RCC 7860 (cell line): ENCODE measurements around the gene CFAP46.
"Not testable (repeated sequence)": the region's sequence is repeated elsewhere in the genome, so short reads cannot be mapped to it uniquely, and the experiment has no call there.

ENCODE experiments used
- DNase-seq: peaks from one replicate; pipeline ENCODE4 v3.0.0-alpha.2; 2015; ENCODE audit warnings: low spot score
- FAIRE-seq: peaks from 2 replicates; lab custom pipeline; 2012; peaks lifted over from hg19 to GRCh38; lab: Jason Lieb, UNC

CFAP46 gene

DNA sequence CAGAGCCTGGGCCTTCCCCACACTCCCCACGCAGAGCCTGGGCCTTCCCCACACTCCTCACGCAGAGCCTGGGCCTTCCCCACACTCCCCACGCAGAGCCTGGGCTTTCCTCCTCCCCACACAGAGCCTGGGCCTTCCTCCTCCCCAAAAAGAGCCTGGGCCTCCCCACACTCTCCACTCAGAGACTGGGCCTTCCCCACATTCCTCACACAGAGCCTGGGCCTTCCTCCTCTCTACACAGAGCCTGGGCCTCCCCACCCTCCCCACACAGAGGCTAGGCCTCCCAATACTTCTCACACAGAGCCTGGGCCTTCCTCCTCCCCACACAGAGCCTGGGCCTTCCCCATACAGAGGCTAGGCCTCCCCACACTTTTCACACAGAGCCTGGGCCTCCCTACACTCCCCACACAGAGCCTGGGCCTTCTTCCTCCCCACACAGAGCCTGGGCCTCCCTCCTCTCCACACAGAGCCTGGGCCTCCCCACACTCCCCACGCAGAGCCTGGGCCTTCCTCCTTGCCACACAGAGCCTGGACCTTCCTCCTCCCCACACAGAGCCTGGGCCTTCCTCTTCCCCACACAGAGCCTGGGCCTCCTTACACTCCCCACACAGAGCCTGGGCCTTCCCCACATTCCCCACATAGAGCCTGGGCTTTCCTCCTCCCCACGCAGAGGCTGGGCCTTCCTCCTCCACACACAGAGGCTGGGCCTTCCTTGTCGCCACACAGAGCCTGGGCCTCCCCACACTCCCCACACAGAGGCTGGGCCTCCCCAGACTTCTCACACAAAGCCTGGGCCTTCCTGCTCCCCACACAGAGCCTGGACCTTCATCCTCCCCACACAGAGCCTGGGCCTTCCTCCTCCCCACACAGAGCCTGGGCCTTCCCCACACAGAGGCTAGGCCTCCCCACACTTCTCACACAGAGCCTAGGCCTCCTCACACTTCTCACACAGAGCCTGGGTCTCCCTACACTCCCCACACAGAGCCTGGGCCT is 10.8 kb downstream of the CFAP46 start:
- FAIRE-seq, DNase-seq: not testable (repeated sequence)

DNA sequence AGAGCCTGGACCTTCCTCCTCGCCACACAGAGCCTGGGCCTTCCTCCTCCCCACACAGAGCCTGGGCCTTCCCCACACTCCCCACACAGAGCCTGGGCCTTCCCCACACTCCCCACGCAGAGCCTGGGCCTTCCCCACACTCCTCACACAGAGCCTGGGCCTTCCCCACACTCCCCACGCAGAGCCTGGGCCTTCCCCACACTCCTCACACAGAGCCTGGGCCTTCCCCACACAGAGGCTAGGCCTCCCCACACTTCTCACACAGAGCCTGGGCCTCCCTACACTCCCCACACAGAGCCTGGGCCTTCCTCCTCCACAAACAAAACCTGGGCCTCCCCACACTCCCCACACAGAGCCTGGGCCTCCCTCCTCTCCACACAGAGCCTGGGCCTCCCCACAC is 11.7 kb downstream of the CFAP46 start:
- not testable (repeated sequence) for DNase-seq, FAIRE-seq

DNA sequence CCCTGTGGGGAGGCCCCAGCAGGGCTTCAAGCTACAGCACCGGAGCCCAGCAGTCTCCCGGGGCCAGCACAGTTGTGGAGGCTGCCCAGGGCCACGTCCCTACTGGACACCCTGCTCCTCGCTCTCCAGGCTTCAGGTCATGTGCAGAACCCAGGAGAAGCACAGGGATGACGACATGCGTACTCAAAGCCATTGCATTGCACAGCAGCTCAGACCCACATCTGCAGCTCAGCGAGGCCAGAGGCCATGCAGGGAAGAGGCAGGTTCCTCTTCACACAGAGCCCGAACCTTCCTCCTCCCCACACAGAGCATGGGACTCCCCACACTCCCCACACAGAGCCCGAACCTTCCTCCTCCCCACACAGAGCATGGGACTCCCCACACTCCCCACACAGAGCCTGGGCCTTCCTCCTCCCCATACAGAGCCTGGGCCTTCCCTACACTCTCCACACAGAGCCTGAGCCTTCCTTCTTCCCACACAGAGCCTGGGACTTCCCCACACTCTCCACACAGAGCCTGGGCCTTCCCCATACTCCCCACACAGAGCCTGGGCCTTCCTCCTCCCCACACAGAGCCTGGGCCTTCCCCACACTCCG is 12.3 kb downstream of the CFAP46 start:
- FAIRE-seq (no peak), DNase-seq (no peak)

DNA sequence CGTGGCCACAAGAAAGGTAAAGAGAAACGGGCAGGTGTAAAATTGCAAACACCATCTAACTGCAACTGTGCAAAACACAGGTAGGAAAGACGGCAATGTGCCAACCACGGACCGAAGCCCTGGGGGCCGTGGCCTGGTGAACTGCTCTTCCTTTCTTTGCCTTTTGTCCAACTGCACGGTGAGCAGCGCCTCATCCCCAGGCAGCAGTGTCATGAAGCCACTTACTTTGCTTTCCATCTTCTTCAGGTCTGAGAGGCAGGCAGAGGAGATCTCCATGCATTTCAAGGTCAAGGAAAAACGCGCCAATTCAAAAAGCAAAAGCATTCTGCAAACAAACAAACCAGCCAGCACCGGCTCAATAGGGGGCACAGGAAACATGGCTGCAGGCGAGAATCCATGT is 12.9 kb downstream of the CFAP46 start:
- FAIRE-seq (no peak), DNase-seq (no peak)

DNA sequence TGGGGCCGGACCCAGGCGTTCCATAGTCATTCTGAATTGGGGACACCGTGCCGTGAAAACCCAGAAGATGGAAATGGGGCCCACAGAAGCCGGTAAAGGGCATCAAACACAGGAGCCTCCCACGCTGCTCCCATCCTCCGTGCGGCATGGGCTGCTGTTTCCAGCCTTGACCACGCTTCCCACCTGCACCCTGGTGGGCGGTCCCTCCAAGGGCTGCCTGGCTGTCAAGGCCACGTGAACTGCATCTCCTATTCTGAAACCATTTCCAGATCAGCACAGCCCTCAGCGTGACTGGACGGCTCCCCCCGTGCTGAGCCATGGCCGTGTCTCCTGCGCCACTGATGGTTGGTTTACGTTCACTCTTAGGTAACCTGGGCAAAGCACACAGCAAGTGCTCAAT is 14.1 kb downstream of the CFAP46 start:
- FAIRE-seq (no peak), DNase-seq (no peak)

DNA sequence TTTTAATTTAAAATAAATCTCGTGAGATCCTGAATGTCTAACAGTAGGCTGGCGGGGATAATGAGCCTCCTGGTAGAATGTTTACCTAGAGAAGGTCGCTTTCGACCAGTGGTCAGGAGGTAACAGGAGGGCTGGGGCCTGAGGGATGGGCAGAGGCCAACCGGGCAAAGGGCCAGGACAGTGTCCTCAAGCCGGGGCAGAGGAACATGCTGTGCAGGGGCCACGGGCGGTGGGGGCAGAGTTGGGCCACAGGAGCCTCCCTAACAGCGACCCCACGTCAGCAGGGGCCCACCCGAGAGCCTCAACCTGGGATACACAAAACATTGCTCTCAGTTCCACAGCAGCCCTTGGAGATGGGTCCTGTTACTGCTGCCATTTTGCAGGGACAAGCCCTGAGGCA is 14.5 kb downstream of the CFAP46 start:
- FAIRE-seq (no peak), DNase-seq (no peak)

DNA sequence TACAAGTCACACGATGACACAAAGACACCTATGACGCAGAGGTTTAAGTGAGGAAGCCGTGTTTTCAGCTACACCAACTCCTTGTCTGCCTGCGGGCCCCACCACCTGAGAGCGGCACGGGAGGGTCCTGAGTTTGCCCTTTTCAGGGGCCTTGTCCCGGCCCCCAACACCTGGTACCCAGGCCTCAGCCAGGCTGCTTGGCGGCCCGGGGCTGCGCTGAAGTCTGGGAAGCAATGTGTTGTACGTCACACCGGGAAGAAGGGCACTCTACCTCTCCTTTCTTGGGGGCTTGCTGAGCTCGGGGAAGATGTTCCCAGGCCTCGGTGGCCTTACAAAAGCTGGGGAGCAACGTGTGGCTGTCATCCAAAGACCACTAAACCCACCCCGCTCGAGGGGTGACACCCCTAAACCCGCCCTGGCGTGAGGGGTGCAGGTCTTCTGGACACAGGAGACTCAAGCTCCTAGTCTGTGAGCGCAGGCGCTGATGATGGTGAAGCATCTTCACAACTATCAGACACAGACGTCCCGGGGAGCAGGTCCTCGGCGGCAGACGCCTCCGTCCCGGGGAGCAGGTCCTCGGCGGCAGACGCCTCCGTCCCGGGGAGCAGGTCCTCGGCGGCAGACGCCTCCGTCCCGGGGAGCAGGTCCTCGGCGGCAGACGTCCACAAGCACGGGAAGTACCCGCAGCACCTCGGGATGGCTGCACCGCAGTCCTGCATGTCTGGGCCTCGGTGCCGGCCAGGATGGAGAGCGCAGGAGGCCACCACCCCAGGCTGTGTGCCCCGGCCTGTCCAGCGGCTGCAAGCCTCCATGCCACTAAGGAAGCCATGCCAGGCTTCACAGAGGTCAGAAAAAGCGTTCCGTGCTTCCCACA is 15.4 kb downstream of the CFAP46 start:
- DNase-seq (no peak), FAIRE-seq (no peak)

DNA sequence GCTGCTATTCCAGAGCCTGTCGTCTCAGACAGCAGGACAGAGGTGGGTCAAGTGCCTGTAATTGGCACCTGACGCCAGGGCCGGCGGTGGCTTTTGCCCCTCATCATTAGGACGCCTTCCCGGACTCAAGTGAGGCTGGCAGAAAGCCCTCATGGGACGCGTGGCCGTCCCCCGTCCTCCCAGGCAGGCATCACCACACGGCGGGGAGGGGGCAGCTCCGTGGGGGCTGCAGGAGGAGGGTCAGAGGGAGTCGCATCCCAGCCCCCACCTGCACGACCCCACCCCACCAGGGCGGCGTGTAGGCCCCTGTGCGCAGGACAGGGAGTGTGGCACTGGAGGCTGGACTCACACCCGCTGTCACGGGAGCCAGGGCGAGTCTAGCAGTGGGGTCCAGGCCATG is 16.3 kb downstream of the CFAP46 start:
- no peak for FAIRE-seq
- DNase-seq = no peak

DNA sequence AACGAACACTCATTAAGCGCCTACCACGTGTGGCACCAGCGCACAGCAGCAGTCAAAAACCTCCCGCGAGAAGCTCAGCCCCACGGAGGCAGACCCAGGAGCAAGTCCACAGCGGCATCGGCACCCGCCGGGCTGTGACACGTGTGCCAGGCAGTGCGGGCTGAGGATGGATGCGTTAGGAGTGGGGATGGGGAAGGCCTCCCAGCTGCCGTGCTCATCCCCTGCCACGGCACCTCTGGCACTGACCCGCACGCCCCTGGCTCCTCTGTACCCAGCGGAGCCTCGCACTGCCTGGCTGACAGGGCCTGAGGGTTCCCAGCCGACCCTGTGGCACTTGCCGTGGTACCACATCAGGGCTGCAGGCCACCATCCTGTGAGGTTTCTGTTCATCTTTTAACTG is 16.8 kb downstream of the CFAP46 start:
- FAIRE-seq = no peak
- DNase-seq = no peak

DNA sequence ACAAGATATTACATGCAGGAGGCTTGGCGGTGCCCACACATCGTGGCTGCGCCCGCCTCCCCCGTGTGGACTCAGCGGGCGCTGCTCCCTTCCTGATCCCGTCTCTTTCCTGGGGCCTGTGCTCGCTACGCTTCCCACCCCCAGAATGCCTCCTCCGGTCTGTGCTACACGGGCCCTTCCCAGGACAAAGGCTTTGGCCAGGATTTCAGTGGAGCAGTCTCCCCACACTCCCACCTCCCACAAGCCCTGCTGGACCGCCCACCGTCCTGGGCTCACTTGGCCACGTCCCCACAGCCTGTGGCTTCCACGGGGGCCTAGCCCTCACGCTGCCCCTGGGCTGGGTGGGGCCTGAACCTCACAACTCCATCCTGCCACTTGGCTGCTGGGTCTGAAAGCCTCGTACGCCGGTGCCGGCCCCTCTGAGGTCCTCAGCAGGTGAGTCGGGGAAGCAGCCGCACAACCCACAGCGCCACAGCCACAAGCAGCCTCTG is 17.3 kb downstream of the CFAP46 start:
- no peak for DNase-seq
- no peak for FAIRE-seq

DNA sequence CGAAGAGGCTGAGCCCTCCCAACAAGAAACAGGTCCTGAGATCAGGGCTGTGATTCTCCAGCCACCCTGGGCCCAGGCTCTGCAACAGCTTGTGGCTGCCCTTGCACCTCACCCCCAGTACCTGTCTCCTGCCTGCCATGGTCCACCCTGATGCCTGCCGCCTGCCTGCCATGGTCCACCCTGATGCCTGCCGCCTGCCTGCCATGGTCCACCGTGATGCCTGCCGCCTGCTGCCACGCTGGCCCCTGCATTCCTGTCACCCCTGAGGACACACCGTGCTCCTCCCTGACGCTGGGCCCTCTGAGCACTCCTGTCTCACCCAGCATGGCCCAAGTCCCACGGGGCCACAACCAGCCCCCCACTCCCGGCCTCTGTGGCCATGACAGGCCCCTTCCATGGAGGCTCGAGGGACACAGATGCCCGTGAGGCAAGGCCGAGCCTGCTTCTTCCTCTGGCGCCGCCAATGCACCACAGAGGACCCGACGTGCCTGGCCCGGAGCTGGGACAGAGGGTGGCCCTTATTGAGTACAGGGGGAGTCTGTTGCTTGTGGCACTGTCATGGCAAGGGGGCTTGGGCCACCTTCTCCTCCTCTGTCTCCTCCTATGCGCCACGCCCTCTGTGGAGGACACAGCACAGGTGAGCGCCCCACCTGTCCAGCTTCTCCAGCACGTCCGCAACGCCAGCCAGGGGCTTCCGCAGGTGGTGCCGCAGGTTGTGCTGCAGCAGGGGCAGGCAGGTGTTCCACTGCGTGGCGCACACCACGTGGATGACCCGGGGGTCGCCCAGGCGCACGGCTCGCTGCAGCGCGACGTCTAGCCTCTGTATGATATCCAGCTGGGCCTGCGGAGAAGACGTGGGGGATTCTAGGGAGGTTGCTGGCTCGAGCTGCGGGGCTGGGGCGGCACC is 18.1 kb downstream of the CFAP46 start:
- FAIRE-seq (no peak), DNase-seq (no peak)

DNA sequence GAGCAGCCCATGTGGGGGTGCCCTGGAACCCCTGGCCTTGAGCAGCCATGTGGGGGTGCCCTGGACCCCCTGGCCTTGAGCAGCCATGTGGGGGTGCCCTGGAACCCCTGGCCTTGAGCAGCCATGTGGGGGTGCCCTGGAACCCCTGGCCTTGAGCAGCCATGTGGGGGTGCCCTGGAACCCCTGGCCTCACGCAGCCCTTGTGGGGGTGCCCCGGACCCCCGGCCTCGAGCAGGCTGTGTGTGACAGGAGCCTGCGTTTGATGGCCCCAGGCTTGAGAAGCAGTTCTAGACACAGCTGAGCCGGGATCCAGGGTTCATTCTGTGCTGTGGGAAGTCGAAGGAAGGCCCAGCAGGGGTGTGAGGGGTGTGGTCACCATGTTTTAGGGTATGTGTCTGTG is 19.0 kb downstream of the CFAP46 start:
- not testable (repeated sequence) for FAIRE-seq, DNase-seq

DNA sequence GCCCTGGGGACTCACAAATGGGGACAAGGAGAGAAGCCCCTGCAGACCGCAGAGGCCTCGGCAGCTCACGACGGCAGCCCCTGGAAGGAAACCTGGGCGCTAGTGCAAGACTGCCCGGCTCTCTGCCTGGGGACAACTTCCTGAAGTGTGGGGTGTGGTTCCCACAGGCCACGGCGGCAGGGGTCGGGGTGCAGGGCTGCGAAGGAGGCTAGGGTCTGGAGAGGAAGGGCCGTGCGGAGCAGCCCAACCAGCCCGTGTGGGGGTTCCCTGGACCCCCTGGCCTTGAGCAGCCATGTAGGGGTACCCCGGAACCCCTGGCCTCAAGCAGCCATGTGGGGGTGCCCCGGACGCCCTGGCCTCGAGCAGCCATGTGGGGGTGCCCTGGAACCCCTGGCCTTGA is 19.5 kb downstream of the CFAP46 start:
- FAIRE-seq (no peak), DNase-seq (no peak)

DNA sequence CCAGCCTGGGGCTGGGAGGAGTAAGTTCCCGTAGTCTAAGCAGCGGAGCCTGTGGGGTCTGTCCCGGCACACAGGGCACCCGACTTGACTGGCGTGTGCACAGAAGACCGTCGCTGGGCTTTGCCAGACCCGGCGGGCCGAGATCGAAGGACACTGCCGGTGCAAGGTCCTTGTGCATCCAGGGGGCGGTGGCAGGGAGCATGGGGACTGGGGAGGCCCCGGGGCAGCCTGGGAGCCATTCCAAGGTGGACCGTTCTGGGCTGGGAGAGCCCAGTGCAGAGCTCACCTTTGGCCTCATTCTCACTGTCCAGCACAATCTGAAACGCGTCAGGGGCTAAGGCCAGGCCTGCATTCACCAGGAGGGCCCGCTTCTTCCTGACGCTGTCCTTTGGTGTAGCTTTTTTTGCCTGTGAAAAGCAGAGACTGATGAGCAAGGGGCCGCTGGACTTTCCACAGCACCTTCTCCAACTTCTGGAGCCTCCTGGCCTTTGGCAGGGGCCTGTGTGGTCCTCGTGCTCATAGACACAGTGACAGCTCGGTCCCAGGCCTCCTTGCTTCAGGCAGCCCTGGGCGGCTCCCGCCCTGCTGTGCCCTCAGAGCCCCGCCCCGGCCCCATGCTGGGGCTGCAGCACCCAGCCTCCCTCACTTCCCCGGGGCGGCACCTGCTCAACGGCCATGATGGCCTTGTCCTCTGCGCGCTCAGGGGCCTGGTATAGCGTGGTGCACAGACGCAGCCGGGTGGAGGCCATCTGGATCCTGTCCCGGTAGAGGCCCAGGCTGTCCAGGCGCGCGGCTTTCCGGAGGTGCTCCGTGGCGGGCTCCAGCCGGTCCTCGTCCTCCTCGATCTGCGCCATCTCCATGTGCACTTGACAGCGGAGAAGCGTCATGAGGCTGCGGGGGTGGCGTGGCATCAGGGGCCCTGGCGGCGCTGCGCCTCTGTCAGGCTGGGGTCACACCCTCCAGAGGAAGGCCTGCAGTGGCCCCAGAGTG is 20.3 kb downstream of the CFAP46 start:
- no peak for DNase-seq
- FAIRE-seq = no peak

DNA sequence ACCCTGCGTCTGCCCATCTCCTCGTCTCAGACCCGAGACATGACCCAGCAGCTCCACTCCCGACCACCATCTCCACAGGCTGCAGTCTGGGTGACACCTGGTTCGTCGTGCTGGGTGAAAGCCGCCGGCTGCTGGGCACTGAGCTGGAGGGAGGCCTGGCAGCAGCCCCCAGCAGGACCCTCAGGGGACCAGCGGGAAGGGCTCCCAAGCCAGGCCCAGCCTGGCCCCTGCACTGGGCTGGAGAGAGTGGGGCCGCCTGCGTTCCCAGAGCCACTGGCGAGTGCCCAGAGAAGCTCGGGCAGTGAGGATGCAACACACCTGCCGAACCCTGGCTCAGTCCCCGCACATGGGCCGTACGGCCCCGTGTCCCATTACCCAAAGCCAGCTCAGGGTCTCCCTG is 21.3 kb downstream of the CFAP46 start:
- FAIRE-seq (no peak), DNase-seq (no peak)

DNA sequence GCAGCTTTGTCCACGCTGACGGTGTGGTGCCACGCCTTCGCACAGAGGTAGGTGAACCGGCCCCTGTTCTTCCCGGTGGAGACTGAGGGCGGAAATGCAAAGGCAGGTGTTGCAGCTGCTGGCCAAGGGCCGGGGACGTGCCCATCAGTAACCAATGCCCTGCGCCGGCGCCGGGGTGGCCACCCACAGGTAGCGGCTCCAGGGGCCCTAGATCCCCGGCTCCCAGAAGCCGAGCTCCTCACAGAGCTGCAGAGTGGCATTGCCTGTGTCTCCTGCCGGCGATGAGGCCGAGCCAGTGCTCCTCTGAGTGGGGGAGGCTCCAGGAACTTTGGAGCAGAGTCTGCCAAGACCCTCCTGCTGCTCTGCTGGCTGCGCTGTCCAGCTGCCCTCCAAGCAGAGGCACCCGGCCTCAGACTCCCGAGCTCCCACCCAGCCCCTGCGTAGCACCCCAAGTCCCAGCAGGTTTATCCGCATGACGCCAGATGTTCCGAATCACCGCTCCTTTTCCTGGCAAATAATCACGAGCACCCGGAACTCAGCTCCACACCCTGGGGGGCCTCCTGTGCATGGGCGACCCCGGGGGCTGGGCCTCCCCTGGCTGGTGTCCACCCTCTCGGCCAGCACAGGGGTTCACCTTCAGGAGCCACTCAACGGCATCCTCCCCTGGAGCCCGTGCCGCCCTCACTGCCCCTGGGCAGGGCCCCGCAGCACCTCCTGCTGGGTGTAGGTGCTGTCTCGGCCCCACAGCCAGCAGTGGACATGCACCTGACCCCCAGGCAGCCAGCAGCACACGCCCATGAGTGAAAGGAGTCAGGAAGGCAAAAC is 22.1 kb downstream of the CFAP46 start:
- DNase-seq (no peak), FAIRE-seq (no peak)

DNA sequence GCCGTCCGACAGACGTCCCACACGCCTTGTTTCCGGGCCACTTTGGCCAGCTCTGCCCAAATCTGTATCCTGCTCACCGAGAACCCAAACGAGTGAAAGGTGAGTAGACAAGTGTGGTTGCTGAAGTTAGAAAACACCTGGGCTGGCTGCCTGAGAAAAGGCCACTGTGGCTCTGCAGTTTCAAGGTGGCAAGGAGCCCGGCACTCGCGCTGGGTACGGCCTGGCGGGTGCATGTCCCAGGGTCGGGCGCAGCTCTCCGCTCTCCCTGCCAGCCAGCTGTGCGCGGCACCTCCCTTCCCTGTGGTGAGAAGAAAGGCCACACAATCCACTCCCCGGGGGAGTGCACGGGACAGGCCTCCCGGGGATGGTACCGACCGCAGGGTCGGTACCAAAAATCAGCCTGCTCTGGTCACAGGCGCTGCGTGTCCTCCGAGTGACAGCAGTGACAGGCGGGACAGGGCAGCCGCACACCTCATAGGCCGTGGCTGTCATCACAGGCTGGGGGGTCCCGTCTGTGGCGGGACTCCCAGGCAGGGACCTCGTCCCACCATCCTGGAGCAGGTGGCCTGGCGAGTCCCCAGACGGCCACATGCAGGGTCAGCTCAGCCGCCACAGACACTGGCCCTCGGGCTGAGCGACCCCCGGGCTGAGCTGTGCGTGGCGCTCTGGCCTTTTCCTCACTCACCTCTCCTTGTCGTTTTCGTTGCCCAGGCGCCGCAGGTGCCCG is 22.8 kb downstream of the CFAP46 start:
- no peak for DNase-seq
- no peak for FAIRE-seq
